Muscle layer of colon (tissue), 2 donors: ENCODE results near the gene AGMO.

Experiments
- H3K27ac ChIP-seq: one replicate; pipeline ENCODE4 v1.7.0; 2013; ENCODE audit warnings: low read depth, mild to moderate bottlenecking, low read length, moderate library complexity
- H3K27me3 ChIP-seq, 2 donors: one replicate each; pipeline ENCODE4 v1.7.0; 2013; ENCODE audit warnings: low read length in 2 of 2, mild to moderate bottlenecking in 2 of 2; ENCODE audit not compliant: insufficient read depth in 2 of 2, control insufficient read depth in 1 of 2
- H3K36me3 ChIP-seq: one replicate; pipeline ENCODE4 v1.7.0; 2013; ENCODE audit warnings: mild to moderate bottlenecking, low read length; ENCODE audit not compliant: insufficient read depth
- H3K4me1 ChIP-seq: one replicate; pipeline ENCODE4 v1.7.0; 2013; ENCODE audit warnings: mild to moderate bottlenecking, low read length; ENCODE audit not compliant: insufficient read depth
- H3K4me3 ChIP-seq, 2 donors: one replicate each; pipeline ENCODE4 v1.7.0; 2013; ENCODE audit warnings: low read length in 2 of 2, low read depth in 1 of 2, mild to moderate bottlenecking in 1 of 2, moderate library complexity in 1 of 2
- H3K9ac ChIP-seq: one replicate; pipeline ENCODE4 v1.7.0; 2013; ENCODE audit warnings: low read length
- H3K9me3 ChIP-seq: one replicate; pipeline ENCODE4 v1.7.0; 2013; ENCODE audit warnings: mild to moderate bottlenecking, low read length
- donor health status: abdominal sarcoma.
- donor health status: Adenocarcinoma of cecum.

Gene AGMO

GRCh38 chr7:15418264-15418663 lies 143.6 kb downstream of the AGMO start:
- no peaks in the 10 kb centered on the region for H3K4me1 ChIP-seq
- H3K27me3 ChIP-seq = no peaks in the 10 kb centered on the region
- H3K9me3 ChIP-seq = no peaks in the 10 kb centered on the region
- H3K4me3 ChIP-seq = no peak overlapping the region
- no peaks in the 10 kb centered on the region for H3K36me3 ChIP-seq
- no peak overlapping the region for H3K27ac ChIP-seq
- no peak overlapping the region for H3K9ac ChIP-seq

GRCh38 chr7:15417341-15417988 lies 144.3 kb downstream of the AGMO start:
- Histone ChIP-seq H3K9ac (no peak overlapping the region), H3K4me3 (no peak overlapping the region), H3K27me3 (no peaks in the 10 kb centered on the region), H3K27ac (no peak overlapping the region), H3K36me3 (no peaks in the 10 kb centered on the region), H3K4me1 (no peaks in the 10 kb centered on the region), H3K9me3 (no peaks in the 10 kb centered on the region)

GRCh38 chr7:15411019-15411418 lies 150.8 kb downstream of the AGMO start:
- H3K36me3 ChIP-seq = no peaks in the 10 kb centered on the region
- H3K27ac ChIP-seq = no peak overlapping the region
- H3K4me1 ChIP-seq = no peaks in the 10 kb centered on the region
- no peaks in the 10 kb centered on the region for H3K27me3 ChIP-seq
- H3K9me3 ChIP-seq = no peaks in the 10 kb centered on the region
- no peak overlapping the region for H3K9ac ChIP-seq
- H3K4me3 ChIP-seq = no peak overlapping the region

- no peak overlapping the region for H3K9ac ChIP-seq
- H3K9me3 ChIP-seq = no peaks in the 10 kb centered on the region
- H3K27ac ChIP-seq = no peak overlapping the region
- H3K36me3 ChIP-seq = no peaks in the 10 kb centered on the region
- no peaks in the 10 kb centered on the region for H3K27me3 ChIP-seq
- no peaks in the 10 kb centered on the region for H3K4me1 ChIP-seq
- H3K4me3 ChIP-seq = no peak overlapping the region
Observed at GRCh38 chr7:15407910-15408309, 153.9 kb downstream of the AGMO start.

GRCh38 chr7:15403751-15404150 lies 158.1 kb downstream of the AGMO start:
- Histone ChIP-seq H3K9ac (no peak overlapping the region), H3K4me1 (no peaks in the 10 kb centered on the region), H3K9me3 (no peaks in the 10 kb centered on the region), H3K27ac (no peak overlapping the region), H3K36me3 (no peaks in the 10 kb centered on the region), H3K27me3 (no peaks in the 10 kb centered on the region), H3K4me3 (no peak overlapping the region)

GRCh38 chr7:15403315-15403714 lies 158.5 kb downstream of the AGMO start:
- no peak overlapping the region for H3K27ac ChIP-seq
- H3K4me3 ChIP-seq = no peak overlapping the region
- H3K27me3 ChIP-seq = no peaks in the 10 kb centered on the region
- H3K36me3 ChIP-seq = no peaks in the 10 kb centered on the region
- no peak overlapping the region for H3K9ac ChIP-seq
- H3K9me3 ChIP-seq = no peaks in the 10 kb centered on the region
- H3K4me1 ChIP-seq = no peaks in the 10 kb centered on the region

GRCh38 chr7:15402436-15403136 lies 159.2 kb downstream of the AGMO start:
- Histone ChIP-seq H3K27me3 (no peaks in the 10 kb centered on the region), H3K4me3 (no peak overlapping the region), H3K9me3 (no peaks in the 10 kb centered on the region), H3K9ac (no peak overlapping the region), H3K36me3 (no peaks in the 10 kb centered on the region), H3K4me1 (no peaks in the 10 kb centered on the region), H3K27ac (no peak overlapping the region)

- no peaks in the 10 kb centered on the region for H3K36me3 ChIP-seq
- no peak overlapping the region for H3K4me3 ChIP-seq
- no peaks in the 10 kb centered on the region for H3K27me3 ChIP-seq
- no peak overlapping the region for H3K27ac ChIP-seq
- H3K9ac ChIP-seq = no peak overlapping the region
- no peaks in the 10 kb centered on the region for H3K9me3 ChIP-seq
- no peaks in the 10 kb centered on the region for H3K4me1 ChIP-seq
Observed at GRCh38 chr7:15400440-15400839, 161.4 kb downstream of the AGMO start.

- H3K9me3 ChIP-seq = no peaks in the 10 kb centered on the region
- H3K4me1 ChIP-seq = no peaks in the 10 kb centered on the region
- H3K36me3 ChIP-seq = no peaks in the 10 kb centered on the region
- H3K4me3 ChIP-seq = no peak overlapping the region
- no peak overlapping the region for H3K9ac ChIP-seq
- no peaks in the 10 kb centered on the region for H3K27me3 ChIP-seq
- H3K27ac ChIP-seq = no peak overlapping the region
Observed at GRCh38 chr7:15399441-15399840, 162.4 kb downstream of the AGMO start.

GRCh38 chr7:15397922-15398760 lies 163.7 kb downstream of the AGMO start:
- Histone ChIP-seq H3K4me1 (no peaks in the 10 kb centered on the region), H3K36me3 (no peaks in the 10 kb centered on the region), H3K9me3 (no peaks in the 10 kb centered on the region), H3K4me3 (no peak overlapping the region), H3K27me3 (no peaks in the 10 kb centered on the region), H3K27ac (no peak overlapping the region), H3K9ac (no peak overlapping the region)

GRCh38 chr7:15397159-15397550 lies 164.7 kb downstream of the AGMO start:
- no peak overlapping the region for H3K27ac ChIP-seq
- H3K4me3 ChIP-seq = no peak overlapping the region
- no peaks in the 10 kb centered on the region for H3K9me3 ChIP-seq
- no peak overlapping the region for H3K9ac ChIP-seq
- no peaks in the 10 kb centered on the region for H3K27me3 ChIP-seq
- no peaks in the 10 kb centered on the region for H3K4me1 ChIP-seq
- H3K36me3 ChIP-seq = no peaks in the 10 kb centered on the region
